Measurements from ENCODE around the gene CCDC39.

DNA sequence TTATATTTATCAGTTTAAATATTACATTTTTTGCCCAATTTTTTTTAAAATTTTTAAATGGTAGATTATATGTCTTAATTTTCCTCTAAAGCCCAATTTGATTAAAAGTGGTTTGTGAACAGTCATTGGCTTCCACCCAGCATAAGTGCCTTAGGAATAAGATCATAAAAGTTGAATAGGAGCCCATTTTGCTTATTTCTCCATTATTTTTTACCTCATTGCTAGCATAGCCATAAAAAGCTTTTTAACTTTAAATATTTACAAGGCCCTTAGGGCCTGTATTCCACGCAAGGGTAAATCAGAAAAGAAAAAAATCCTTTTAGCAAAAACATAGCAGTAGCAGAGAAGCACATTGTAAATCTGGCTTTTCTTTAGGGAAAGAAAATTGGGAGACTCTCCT, 68.3 kb downstream of the CCDC39 start:
- TF ChIP-seq, protein P1, sequence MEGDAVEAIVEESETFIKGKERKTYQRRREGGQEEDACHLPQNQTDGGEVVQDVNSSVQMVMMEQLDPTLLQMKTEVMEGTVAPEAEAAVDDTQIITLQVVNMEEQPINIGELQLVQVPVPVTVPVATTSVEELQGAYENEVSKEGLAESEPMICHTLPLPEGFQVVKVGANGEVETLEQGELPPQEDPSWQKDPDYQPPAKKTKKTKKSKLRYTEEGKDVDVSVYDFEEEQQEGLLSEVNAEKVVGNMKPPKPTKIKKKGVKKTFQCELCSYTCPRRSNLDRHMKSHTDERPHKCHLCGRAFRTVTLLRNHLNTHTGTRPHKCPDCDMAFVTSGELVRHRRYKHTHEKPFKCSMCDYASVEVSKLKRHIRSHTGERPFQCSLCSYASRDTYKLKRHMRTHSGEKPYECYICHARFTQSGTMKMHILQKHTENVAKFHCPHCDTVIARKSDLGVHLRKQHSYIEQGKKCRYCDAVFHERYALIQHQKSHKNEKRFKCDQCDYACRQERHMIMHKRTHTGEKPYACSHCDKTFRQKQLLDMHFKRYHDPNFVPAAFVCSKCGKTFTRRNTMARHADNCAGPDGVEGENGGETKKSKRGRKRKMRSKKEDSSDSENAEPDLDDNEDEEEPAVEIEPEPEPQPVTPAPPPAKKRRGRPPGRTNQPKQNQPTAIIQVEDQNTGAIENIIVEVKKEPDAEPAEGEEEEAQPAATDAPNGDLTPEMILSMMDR (IDR thresholded peaks at IDR 0.05): no peak
- TF ChIP-seq EP300 (IDR thresholded peaks at IDR 0.05) (no peak), POLR2A (IDR thresholded peaks at IDR 0.05) (no peak)
